SK-N-MC (cell line): ENCODE results near the gene GDF9.

ENCODE experiments used
- EZH2 ChIP-seq: fragments of 200-600 bp; sonication (generic); IDR thresholded peaks from one replicate; pipeline ENCODE4 v1.6.1; 2017; ENCODE audit warnings: antibody characterized with exemption
- FOXP2 ChIP-seq: optimal IDR thresholded peaks from 2 replicates; pipeline ENCODE3; 2011; ENCODE audit warnings: mild to moderate bottlenecking, moderate library complexity; ENCODE audit not compliant: insufficient read depth; ENCODE audit errors: extremely low read length, control extremely low read depth
- POLR2AphosphoS5 ChIP-seq: IDR thresholded peaks from 2 replicates; pipeline ENCODE4 v1.6.1; 2012; ENCODE audit warnings: mild to moderate bottlenecking, low read depth, low read length, borderline replicate concordance

DNA sequence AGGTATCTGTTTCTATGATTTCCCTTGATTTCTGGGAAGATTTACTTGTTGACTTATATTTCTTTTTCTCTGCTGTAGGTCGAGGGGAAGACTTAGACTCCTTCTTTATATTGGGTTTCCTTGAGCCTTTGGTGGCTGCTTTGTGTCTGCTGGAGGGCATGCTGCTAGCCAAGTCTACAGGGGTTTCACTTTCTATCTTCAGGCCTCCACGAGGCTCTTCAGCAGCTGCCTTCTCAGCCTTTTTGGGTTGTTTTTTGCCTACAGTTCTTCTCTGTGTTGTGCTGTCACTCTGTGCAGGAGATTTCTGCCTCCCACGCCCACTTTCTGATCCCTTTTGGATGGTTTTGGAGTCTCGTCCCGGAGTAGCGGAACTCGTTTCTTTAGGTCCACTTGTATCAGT, 30.4 kb upstream of the GDF9 start:
- TF ChIP-seq POLR2AphosphoS5 (no peak), EZH2 (no peak), FOXP2 (no peak)
